ENCODE measurements around the gene DOK3.

The DOK3 gene

DNA sequence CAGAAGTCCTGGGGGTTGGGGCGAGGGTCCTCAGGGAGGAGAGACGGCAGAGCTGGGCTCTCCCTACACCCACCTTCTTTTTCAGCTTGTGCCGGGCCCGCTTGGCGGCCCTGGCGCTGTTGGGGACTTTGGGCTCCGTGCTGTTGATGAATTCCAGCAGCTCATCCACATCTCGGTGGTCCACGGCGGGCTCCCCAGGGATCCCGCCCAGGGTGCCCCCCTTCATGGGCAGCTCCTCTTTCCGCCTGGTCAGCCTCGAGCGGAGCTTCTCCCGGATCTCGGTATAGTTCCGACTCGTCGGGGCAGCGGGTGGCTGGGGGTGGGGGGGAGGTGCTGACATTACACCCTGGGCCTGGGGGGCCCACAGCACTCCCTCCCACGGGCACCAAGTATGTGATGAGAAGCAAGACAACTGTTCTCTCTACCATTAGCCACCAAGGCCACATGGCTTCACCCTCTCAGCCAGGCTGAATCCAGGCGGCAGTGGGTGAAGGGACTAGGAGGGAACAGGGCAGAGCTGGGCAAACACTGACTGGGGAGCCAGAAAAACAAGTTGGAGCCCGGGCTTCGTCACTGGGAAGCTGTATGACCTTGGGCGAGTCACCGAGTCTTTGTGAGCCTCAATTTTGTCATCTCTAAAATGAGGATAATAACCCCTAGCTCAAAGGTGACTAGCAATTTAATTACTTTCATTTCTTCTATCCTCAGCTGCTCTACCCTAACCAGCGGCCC lies 21.7 kb upstream of the DOK3 start:
- no peak for DNase-seq
- no peak overlapping the region for H3K4me3 ChIP-seq (ENCODE audit: low read depth, low read length)
- H3K27me3 ChIP-seq (ENCODE audit: insufficient read depth, low read depth, severe bottlenecking), result no peaks in the 10 kb centered on the region
- no peaks in the 10 kb centered on the region for H3K9me3 ChIP-seq (ENCODE audit: severe bottlenecking)
- no peak overlapping the region for H3K27ac ChIP-seq
- no peaks in the 10 kb centered on the region; the same call in 1 of the 2 replicates for H3K36me3 ChIP-seq
- TF ChIP-seq, protein P1, sequence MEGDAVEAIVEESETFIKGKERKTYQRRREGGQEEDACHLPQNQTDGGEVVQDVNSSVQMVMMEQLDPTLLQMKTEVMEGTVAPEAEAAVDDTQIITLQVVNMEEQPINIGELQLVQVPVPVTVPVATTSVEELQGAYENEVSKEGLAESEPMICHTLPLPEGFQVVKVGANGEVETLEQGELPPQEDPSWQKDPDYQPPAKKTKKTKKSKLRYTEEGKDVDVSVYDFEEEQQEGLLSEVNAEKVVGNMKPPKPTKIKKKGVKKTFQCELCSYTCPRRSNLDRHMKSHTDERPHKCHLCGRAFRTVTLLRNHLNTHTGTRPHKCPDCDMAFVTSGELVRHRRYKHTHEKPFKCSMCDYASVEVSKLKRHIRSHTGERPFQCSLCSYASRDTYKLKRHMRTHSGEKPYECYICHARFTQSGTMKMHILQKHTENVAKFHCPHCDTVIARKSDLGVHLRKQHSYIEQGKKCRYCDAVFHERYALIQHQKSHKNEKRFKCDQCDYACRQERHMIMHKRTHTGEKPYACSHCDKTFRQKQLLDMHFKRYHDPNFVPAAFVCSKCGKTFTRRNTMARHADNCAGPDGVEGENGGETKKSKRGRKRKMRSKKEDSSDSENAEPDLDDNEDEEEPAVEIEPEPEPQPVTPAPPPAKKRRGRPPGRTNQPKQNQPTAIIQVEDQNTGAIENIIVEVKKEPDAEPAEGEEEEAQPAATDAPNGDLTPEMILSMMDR (IDR thresholded peaks at IDR 0.05; ENCODE audit: low read depth, low read length), result no peak

DNA sequence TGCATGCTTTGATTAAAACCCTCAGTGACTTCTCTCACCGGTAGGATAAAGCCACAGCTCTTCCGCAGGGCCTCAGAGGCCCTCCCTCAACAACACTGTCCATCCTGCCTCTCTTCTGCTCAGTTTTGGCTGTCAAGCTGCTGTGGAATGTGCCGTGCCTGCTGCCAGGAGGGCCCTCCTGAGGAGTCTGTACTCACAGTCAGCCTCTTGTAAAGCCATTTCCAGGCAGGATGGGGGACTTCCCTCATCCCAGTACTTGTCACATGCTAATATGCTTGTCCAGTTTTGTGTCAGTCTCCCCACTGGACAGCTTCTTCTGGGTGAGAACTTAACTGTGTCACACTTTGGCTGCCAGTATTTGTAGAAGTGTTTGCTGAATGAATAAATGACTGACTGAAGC lies 21.0 kb upstream of the DOK3 start:
- Histone ChIP-seq H3K36me3 (no peaks in the 10 kb centered on the region; the same call in 1 of the 2 replicates), H3K4me3 (ENCODE audit: low read depth, low read length) (no peak overlapping the region), H3K9me3 (ENCODE audit: severe bottlenecking) (no peaks in the 10 kb centered on the region), H3K27me3 (ENCODE audit: insufficient read depth, low read depth, severe bottlenecking) (no peaks in the 10 kb centered on the region), H3K27ac (no peak overlapping the region)
- DNase-seq, result no peak
- TF ChIP-seq, protein P1 (IDR thresholded peaks at IDR 0.05; ENCODE audit: low read depth, low read length), result no peak

DNA sequence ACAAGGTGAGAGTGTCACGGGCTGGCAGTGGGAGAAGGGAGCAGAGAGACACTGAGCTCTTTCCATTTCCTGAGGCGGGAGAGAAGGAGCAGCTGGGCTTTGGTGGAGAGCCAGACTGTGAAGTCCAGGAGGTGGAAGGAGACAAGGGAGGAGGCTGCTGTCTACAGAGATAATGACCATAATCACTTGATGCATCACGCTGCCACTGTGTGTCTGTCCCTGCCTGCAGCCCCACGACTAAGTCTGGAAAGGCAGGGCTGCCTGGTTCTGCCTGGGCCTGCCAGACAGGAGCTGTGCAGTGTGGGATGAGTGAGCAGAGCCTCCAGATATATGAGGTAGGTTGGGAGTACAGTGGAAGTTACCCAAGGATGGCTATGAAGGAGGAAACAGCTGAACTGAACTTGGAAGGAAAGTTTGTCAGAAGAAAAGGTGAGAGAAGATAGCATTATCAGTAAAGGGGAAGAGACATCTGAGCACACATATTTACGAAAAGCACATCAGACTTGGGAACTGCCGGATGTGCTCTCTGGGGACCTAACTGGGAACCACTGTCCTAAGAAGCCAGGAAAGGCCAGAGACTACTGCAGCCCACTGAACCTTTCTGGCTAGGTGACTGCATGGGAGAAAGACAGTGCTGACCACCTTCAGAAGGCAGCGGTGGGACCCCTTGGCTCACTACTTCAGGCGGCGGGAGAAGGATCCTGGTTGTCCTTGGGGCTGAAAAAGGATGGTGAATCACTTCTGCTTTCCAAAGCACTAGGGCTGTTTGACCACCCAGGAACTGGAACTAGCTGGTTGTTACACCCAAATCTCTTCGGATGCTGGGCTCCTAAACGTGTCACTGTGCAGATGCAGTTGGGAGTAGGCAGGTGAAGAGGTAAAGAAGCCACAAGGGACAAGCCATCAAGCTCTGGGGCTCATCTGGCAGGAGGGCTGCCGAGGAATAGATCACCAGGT lies 19.9 kb upstream of the DOK3 start:
- DNase-seq, result no peak
- H3K9me3 ChIP-seq (ENCODE audit: severe bottlenecking), result no peaks in the 10 kb centered on the region
- no peaks in the 10 kb centered on the region for H3K27me3 ChIP-seq (ENCODE audit: insufficient read depth, low read depth, severe bottlenecking)
- H3K27ac ChIP-seq, result no peak overlapping the region
- H3K36me3 ChIP-seq, result no peaks in the 10 kb centered on the region; the same call in none of the 2 replicates
- no peak overlapping the region for H3K4me3 ChIP-seq (ENCODE audit: low read depth, low read length)
- TF ChIP-seq, protein P1 (IDR thresholded peaks at IDR 0.05; ENCODE audit: low read depth, low read length), result no peak

DNA sequence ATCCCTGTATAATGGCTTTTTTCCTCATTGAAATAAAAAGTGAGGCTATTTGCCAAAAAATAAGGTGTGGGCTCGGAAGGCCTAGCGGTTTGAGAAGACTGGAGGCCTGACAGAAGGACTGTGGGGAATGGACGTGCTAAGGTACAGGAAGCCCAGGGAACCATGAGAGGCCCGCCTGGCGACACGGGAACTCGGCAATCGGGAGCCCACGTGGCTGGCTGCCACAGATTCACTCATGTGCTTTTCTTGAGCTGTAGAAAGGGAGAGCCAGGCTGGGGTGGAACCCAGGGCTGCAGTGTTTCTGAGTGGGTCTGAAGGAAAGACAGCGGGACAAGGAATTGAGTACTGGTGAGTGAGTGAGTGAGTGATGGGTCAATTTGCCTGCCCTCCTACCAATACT lies 19.0 kb upstream of the DOK3 start:
- Histone ChIP-seq H3K4me3 (ENCODE audit: low read depth, low read length) (no peak overlapping the region), H3K27me3 (ENCODE audit: insufficient read depth, low read depth, severe bottlenecking) (no peaks in the 10 kb centered on the region), H3K27ac (no peak overlapping the region), H3K36me3 (no peaks in the 10 kb centered on the region; the same call in none of the 2 replicates), H3K9me3 (ENCODE audit: severe bottlenecking) (no peaks in the 10 kb centered on the region)
- no peak for DNase-seq
- TF ChIP-seq, protein P1 (IDR thresholded peaks at IDR 0.05; ENCODE audit: low read depth, low read length), result no peak

DNA sequence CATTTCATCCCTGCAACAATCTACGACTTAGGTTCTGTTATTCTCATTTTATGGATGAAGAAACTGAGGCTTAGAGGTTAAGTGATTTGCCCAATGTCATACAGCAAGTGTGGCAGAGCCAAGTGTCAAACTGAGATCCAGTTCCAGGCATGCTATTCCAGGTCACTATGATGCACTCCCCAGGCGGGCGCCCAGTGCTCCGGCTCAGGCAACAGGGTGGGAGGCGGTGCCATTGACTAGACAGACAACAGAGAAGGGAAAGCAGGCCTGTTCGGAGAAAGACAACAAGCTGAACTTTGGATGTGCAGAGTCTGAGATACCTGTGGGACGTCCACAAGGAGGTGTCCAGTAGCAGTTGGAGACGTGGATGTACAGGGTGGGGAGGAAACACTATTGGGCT lies 18.0 kb upstream of the DOK3 start:
- Histone ChIP-seq H3K27ac (no peak overlapping the region), H3K27me3 (ENCODE audit: insufficient read depth, low read depth, severe bottlenecking) (no peaks in the 10 kb centered on the region), H3K36me3 (no peaks in the 10 kb centered on the region; the same call in 1 of the 2 replicates), H3K9me3 (ENCODE audit: severe bottlenecking) (no peaks in the 10 kb centered on the region), H3K4me3 (ENCODE audit: low read depth, low read length) (no peak overlapping the region)
- DNase-seq, result no peak
- TF ChIP-seq, protein P1 (IDR thresholded peaks at IDR 0.05; ENCODE audit: low read depth, low read length), result no peak

Measured in WERI-Rb-1 (cell line).